ENCODE results near the gene ADCY7. TPM values are rescaled to one million over a fixed set of nuclear protein-coding genes. Genes with fewer than 3 reads are reported as not detected.

ADCY7 gene
- total RNA-seq, 1 experiment from 2014 or later, result 39.3 TPM

DNA sequence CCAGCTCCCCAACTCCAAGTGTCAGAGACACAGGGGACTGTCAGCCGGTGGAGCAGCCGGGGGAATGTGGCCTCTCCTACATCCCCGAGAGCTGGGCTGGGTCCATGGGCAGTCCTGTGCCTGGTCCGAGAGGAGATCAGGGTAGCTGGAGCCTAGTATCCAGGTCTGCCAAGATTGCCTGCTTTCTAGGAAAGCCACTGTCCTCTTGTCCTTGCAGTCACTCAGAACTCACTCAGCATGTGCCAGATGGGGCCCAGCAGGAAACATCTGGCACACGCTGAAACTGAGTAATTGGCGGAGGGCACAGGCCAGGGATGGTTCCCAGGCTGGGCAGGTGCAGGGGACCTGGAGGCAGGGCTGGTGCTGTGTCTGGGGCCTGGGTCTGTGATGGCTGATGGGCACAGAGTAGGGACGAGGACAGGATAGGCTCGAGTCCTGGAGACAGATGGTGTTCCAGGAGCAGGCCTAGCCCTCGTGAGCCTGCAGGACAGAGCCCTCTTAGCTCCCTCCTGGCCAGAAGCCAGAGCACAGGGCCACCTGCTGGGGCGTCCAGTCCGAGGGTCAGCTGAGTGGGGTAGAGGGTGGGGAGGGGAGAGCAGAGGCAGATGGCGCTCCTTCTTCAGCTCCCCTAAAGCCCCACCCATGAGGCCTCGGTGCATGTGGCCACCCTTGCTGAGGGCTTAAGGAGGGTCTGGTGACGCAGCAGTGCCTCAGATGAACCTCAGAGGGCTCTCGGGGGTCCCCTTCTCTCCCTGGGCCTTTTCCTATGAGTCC lies 31.1 kb downstream of the ADCY7 start:
- no peaks in the 10 kb centered on the region for H3F3A ChIP-seq (ENCODE audit: insufficient read depth, low read depth)
- H3K9me3 ChIP-seq (ENCODE audit: insufficient read depth, low read depth), result no peaks in the 10 kb centered on the region
- ChIA-PET POLR2A (ENCODE audit: unreplicated experiment) (no interaction called here), CTCF (no interaction called here)
- H3K27me3 ChIP-seq (ENCODE audit: insufficient read depth, low read depth), result no peaks in the 10 kb centered on the region
- H4K20me1 ChIP-seq (ENCODE audit: insufficient read depth), result 0 out of 2 replicates have a peak, but pooled peaks cover 8% of the 10 kb centered on the region
- intact Hi-C loops (cut with micrococcal nuclease; ENCODE audit: unreplicated experiment), result no loop called here
- H3K27ac ChIP-seq, result no peak overlapping the region
- no peak overlapping the region for H2AFZ ChIP-seq
- BruUV-seq (replicated peaks), result no TSS peak
- TF ChIP-seq EZH2 (IDR thresholded peaks at IDR 0.05; ENCODE audit: low read depth) (no peak), CTCF (conservative IDR thresholded peaks at IDR 0.05) (no peak)
- no peaks in the 10 kb centered on the region for H3K9me2 ChIP-seq (ENCODE audit: insufficient read depth)
- H3K36me3 ChIP-seq (ENCODE audit: low read depth), result no peaks in the 10 kb centered on the region
- no peak overlapping the region for H3K4me2 ChIP-seq
- H3K79me2 ChIP-seq (ENCODE audit: low read depth), result no peaks in the 10 kb centered on the region
- H3K4me3 ChIP-seq, result no peak overlapping the region
- no peaks in the 10 kb centered on the region for H3K4me1 ChIP-seq (replicated peaks; ENCODE audit: insufficient read depth)
- no peak for DNase-seq

GRCh38 chr16:50298075-50298460 lies 31.7 kb downstream of the ADCY7 start:
- Histone ChIP-seq H3K79me2 (ENCODE audit: low read depth) (no peaks in the 10 kb centered on the region), H3K4me1 (replicated peaks; ENCODE audit: insufficient read depth) (no peaks in the 10 kb centered on the region), H3K4me2 (no peak overlapping the region), H4K20me1 (ENCODE audit: insufficient read depth) (0 out of 2 replicates have a peak, but pooled peaks cover 8% of the 10 kb centered on the region), H3K9me3 (ENCODE audit: insufficient read depth, low read depth) (no peaks in the 10 kb centered on the region), H3K27ac (no peak overlapping the region), H3K36me3 (ENCODE audit: low read depth) (no peaks in the 10 kb centered on the region), H3K4me3 (no peak overlapping the region), H3K27me3 (ENCODE audit: insufficient read depth, low read depth) (no peaks in the 10 kb centered on the region), H2AFZ (no peak overlapping the region), H3K9me2 (ENCODE audit: insufficient read depth) (no peaks in the 10 kb centered on the region), H3F3A (ENCODE audit: insufficient read depth, low read depth) (no peaks in the 10 kb centered on the region)
- POLR2A ChIA-PET (ENCODE audit: unreplicated experiment), result no interaction called here
- no peak for TF ChIP-seq EZH2 (IDR thresholded peaks at IDR 0.05; ENCODE audit: low read depth)
- no peak for TF ChIP-seq CTCF (conservative IDR thresholded peaks at IDR 0.05)
- no TSS peak for BruUV-seq (replicated peaks)
- no peak for DNase-seq
- CTCF ChIA-PET, result no interaction called here
- intact Hi-C loops (cut with micrococcal nuclease; ENCODE audit: unreplicated experiment), result no loop called here

DNA sequence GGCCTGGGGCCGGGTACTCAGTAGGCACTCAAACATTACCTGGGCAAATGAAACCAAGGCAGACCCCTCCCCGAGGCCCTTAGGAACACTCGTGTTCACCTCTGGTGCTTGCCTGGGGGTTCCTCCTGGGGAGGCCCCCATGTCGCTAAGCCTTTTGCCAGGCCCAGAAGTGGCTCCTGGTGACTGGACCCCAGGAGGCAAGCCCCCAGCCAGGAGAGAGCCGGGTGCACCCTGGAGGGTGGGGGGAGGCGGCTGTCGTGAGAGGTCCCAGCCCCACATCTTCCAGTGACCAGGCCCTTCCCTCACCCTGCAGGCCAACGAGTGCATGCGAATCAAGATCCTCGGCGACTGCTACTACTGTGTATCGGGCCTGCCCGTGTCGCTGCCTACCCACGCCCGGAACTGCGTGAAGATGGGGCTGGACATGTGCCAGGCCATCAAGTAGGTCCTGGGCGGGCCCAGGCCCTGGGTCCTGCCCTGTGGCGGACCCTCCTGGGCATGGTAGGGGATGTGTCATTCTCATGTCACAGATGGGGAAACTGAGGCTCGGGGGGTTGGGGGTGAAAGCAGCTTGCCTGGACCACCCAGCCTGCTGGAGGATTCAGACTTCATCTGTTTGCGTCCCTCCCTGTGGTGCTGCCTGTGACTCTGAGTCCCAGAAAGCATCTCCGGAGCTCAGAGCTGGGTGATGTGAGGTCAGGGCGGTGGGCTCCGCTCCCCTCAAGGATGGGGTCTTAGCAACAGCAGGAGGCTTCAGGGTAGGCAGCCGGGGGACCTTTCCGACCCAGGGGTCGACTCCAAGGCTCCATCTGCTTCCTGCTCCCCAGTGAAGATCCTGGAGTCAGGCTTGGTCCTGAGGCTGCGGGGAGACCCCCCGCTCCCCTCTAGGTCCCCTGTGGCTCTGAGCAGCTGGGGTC lies 32.5 kb downstream of the ADCY7 start:
- H3K4me2 ChIP-seq, result no peak overlapping the region
- 0 out of 2 replicates have a peak, but pooled peaks cover 8% of the 10 kb centered on the region for H4K20me1 ChIP-seq (ENCODE audit: insufficient read depth)
- TF ChIP-seq EZH2 (IDR thresholded peaks at IDR 0.05; ENCODE audit: low read depth) (no peak), CTCF (conservative IDR thresholded peaks at IDR 0.05) (no peak)
- H3K36me3 ChIP-seq (ENCODE audit: low read depth), result no peaks in the 10 kb centered on the region
- H3K79me2 ChIP-seq (ENCODE audit: low read depth), result no peaks in the 10 kb centered on the region
- no peak for DNase-seq
- no peaks in the 10 kb centered on the region for H3K27me3 ChIP-seq (ENCODE audit: insufficient read depth, low read depth)
- H3K9me3 ChIP-seq (ENCODE audit: insufficient read depth, low read depth), result no peaks in the 10 kb centered on the region
- no peaks in the 10 kb centered on the region for H3K4me1 ChIP-seq (replicated peaks; ENCODE audit: insufficient read depth)
- no peak overlapping the region for H3K27ac ChIP-seq
- no TSS peak for BruUV-seq (replicated peaks)
- POLR2A ChIA-PET (ENCODE audit: unreplicated experiment), result no interaction called here
- CTCF ChIA-PET, result no interaction called here
- no peaks in the 10 kb centered on the region for H3K9me2 ChIP-seq (ENCODE audit: insufficient read depth)
- H3K4me3 ChIP-seq, result no peak overlapping the region
- H3F3A ChIP-seq (ENCODE audit: insufficient read depth, low read depth), result no peaks in the 10 kb centered on the region
- no peak overlapping the region for H2AFZ ChIP-seq
- intact Hi-C loops (cut with micrococcal nuclease; ENCODE audit: unreplicated experiment), result no loop called here
